Psoas muscle (tissue), 8 donors: ENCODE measurements around the gene SLC44A3. TPM values are rescaled to one million over a fixed set of nuclear protein-coding genes. Genes with fewer than 3 reads are reported as not detected.

Experiments
- ATAC-seq, 4 donors: fragments of 200-7000 bp; cut with Tn5 transposase; one replicate each; pipeline ENCODE4 v1.9.1; 2020; ENCODE audit warnings: moderate library complexity in 3 of 4, mild to moderate bottlenecking in 2 of 4
- DNase-seq, 2 donors: peaks; one replicate each; pipeline ENCODE4 v3.0.0-alpha.2; 2020
- H3K27ac ChIP-seq: fragments of 200-600 bp; one replicate; pipeline ENCODE4 v1.8.0; 2022
- H3K27me3 ChIP-seq, 3 donors: fragments of 200-600 bp in 1 of 3; one replicate each; pipeline versions ENCODE4 v1.6.1 to v1.8.0; 2013 to 2022; ENCODE audit warnings: low read length in 2 of 3, mild to moderate bottlenecking in 2 of 3, moderate library complexity in 1 of 3; ENCODE audit not compliant: insufficient read depth in 3 of 3
- H3K36me3 ChIP-seq, 2 donors: fragments of 200-600 bp in 1 of 2; one replicate each; pipeline versions ENCODE4 v1.6.1 to v1.8.0; 2013 to 2022; ENCODE audit warnings: low read depth in 1 of 2, mild to moderate bottlenecking in 1 of 2, moderate library complexity in 1 of 2; ENCODE audit not compliant: insufficient read depth in 1 of 2
- H3K4me1 ChIP-seq: fragments of 200-600 bp; one replicate; pipeline ENCODE4 v1.8.0; 2022
- H3K4me3 ChIP-seq: fragments of 200-600 bp; one replicate; pipeline ENCODE4 v1.8.0; 2022; ENCODE audit warnings: mild to moderate bottlenecking
- H3K9me3 ChIP-seq: fragments of 200-600 bp; one replicate; pipeline ENCODE4 v1.8.0; 2022
- CTCF ChIP-seq: fragments of 200-600 bp; IDR thresholded peaks from one replicate; pipeline ENCODE4 v1.8.0; 2022; ENCODE audit warnings: antibody characterized with exemption
- WGBS, 3 donors: extraction: QIAGEN DNeasy Blood & Tissue Kit; methylation state at CpG; one replicate each; pipeline versions ENCODE4 v1.1.6 to v1.1.7; 2013; 5-methylcytosine and 5-hydroxymethylcytosine counted together
- intact Hi-C, 2 donors: fragments of 100-400 bp; cut with DNase I; formaldehyde crosslinking; loops; one replicate each; pipeline versions ENCODE4 v1.11.0 to v1.14.2; 2022
- polyA plus RNA-seq, 3 donors: library from polyadenylated mRNA; stranded (reverse); fragments of 200-250 nt; gene quantifications; one replicate each; pipeline ENCODE4 v1.2.3, GENCODE V29; 2013
- total RNA-seq, 4 donors: library from RNA; stranded (reverse); fragmentation: NEBNext Ultra II Directional in 2 of 4; extraction: Animal tissue kit (Norgen Biotek cat#: 25700) in 2 of 4; gene quantifications; one replicate each; pipeline versions ENCODE4 v1.2.1 to v1.2.4, GENCODE V29; 2021 to 2023
- donor health status: healthy with polysubstance abuse.
- donor health status: DM: no; HTN: no; CAD: no; lungs with moderate emphysema.
- donor health status: Bipolar disorder and iron deficiency.
- donor health status: healthy.
- donor health status: DM: yes; HTN: yes; CAD: no.
- donor health status: DM: no; HTN: no; CAD: no.
- donor health status: DM: no; HTN: no; CAD: no.
- donor health status: DM: yes; HTN: yes; CAD: no.

Gene SLC44A3
- total and polyA plus RNA-seq, 7 donors: 0.04 to 0.58 (median 0.32) TPM; not detected in 2

GRCh38 chr1:94806441-94806871, 13.7 kb upstream of the SLC44A3 start:
- H3K4me3 ChIP-seq: no peak overlapping the region
- no peaks in the 10 kb centered on the region for H3K27me3 ChIP-seq
- no peaks in the 10 kb centered on the region for H3K36me3 ChIP-seq
- DNase-seq (no peak), ATAC-seq (no peak)
- no peaks in the 10 kb centered on the region for H3K9me3 ChIP-seq
- H3K27ac ChIP-seq: no peak overlapping the region
- 38 to 44% (median 40%) methylated on average over 6 of the region's 6 CpGs for WGBS, 3 donors
- TF ChIP-seq CTCF: no peak
- H3K4me1 ChIP-seq: peaks cover 8% of the 10 kb centered on the region
- intact Hi-C loops: loop anchor here (5.0 kb wide), 2 partner anchors 284 to 324 kb away; no protein-coding TSS in a partner anchor

- intact Hi-C loops: loop anchor here (1.0 to 5.0 kb wide), 3 partner anchors 286 to 327 kb away; no protein-coding TSS in a partner anchor
- Histone ChIP-seq H3K27me3 (no peaks in the 10 kb centered on the region), H3K36me3 (no peaks in the 10 kb centered on the region), H3K9me3 (no peaks in the 10 kb centered on the region), H3K27ac (no peak overlapping the region), H3K4me3 (no peak overlapping the region), H3K4me1 (no peaks in the 10 kb centered on the region)
- no peak for TF ChIP-seq CTCF
- no peak for DNase-seq
- ATAC-seq: no peak
- WGBS, 3 donors: 86 to 90% (median 87%) methylated on average over 12 of the region's 12 CpGs
These were observed 12.2 kb upstream of the SLC44A3 start for GRCh38 chr1:94807742-94808491.

- H3K4me1 ChIP-seq: no peaks in the 10 kb centered on the region
- H3K27ac ChIP-seq: no peak overlapping the region
- DNase-seq (no peak), ATAC-seq (no peak)
- WGBS, 3 donors: 55 to 73% (median 72%) methylated on average over 3 of the region's 3 CpGs
- no peaks in the 10 kb centered on the region for H3K9me3 ChIP-seq
- intact Hi-C loops: loop anchor here (5.0 kb wide), 2 partner anchors 286 to 326 kb away; no protein-coding TSS in a partner anchor
- no peaks in the 10 kb centered on the region for H3K36me3 ChIP-seq
- H3K27me3 ChIP-seq: no peaks in the 10 kb centered on the region
- no peak overlapping the region for H3K4me3 ChIP-seq
- TF ChIP-seq CTCF: no peak
These were observed 11.5 kb upstream of the SLC44A3 start for GRCh38 chr1:94808669-94809068.

GRCh38 chr1:94812985-94813384, 7.2 kb upstream of the SLC44A3 start:
- no peaks in the 10 kb centered on the region for H3K36me3 ChIP-seq
- peaks cover 0 to 10% (median 2%) of the 10 kb centered on the region in 3 donors for H3K27me3 ChIP-seq
- WGBS, 3 donors: 67 to 80% (median 73%) methylated on average over 4 of the region's 4 CpGs
- intact Hi-C loops: no loop called here
- no peak for ATAC-seq
- DNase-seq: no peak
- no peaks in the 10 kb centered on the region for H3K9me3 ChIP-seq
- H3K4me1 ChIP-seq: no peaks in the 10 kb centered on the region
- H3K27ac ChIP-seq: no peak overlapping the region
- TF ChIP-seq CTCF: no peak
- no peak overlapping the region for H3K4me3 ChIP-seq
